GM19438 (cell line): ENCODE results near the gene ADGRG3.

Source experiments
- ATAC-seq: cut with Tn5 transposase; IDR thresholded peaks from one replicate; pipeline ENCODE4 v1.9.1; 2021; ENCODE audit warnings: low read depth; ENCODE audit not compliant: unreplicated experiment

The ADGRG3 gene

DNA sequence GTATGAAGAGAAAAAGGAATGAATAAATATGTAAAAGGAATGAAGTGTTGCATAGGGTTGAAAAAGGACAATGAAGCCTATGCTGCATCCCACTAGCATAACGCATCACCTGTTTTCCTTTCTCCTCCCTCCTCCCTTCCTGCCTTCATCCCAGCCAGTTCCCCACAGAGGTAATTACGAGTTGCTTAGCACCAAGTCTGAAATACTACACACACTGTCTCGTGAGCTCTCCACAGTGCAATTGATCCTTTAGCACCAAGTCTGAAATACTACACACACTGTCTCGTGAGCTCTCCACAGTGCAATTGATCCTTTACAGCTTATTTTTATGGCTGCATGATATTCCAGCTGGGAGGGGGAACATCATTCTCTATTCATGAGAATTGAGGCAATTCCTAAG is 25.4 kb downstream of the ADGRG3 start:
- ATAC-seq: no peak

GRCh38 chr16:57694231-57694724 is 26.2 kb downstream of the ADGRG3 start:
- no peak for ATAC-seq

DNA sequence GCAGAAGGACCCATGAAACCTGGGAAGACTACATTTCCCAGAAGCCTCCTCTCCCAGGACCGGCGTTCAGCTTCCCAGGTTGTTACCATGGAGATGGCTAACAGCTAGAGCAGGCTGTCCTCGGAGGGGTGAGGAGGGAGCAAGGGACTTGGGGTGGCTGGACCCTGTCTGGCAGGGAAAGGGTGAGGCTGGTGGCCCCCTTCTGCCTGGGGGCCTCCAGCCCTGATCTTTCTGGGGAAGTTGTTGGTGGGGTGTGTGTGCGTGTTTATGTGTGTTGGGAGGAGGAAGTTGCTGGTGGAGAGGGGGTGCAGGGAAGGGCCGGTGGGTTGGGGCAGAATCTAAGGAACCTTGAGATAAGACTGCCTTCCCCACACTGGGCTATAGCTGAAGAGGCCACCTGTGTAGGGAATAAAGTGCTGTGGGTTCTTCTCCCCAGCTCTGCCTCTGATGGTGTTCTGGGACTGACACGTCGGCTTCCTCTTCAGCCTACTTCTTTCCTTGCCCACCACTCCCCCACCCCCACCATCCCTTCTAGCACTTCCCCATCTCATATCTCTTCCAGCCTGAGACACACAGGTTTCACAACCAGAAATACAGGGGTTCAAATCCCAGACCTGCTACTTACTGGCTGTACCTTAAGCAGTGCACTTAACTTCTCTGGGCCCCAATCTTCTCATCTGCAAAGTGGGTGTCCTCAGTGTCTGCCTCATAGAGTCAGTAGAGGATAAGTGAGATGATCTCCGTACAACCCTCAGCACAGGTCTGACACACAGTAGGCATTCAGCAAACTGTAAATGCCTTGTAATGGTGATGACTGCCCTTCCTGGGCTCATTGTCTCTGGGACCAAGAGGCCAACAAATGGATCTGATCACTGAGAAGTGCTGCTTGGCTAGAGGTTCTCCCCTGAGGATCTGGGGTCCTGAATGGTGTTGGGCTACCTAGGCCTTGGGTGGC is 26.9 kb downstream of the ADGRG3 start, which contains the start of gene DRC7:
Gene DRC7 (plus strand): TSS at position 82 of the 955 bp plus-strand sequence. CDS start 3,144 bp downstream, outside the sequence.
- no peak for ATAC-seq

GRCh38 chr16:57695680-57696069 is 27.6 kb downstream of the ADGRG3 start:
- ATAC-seq: no peak

DNA sequence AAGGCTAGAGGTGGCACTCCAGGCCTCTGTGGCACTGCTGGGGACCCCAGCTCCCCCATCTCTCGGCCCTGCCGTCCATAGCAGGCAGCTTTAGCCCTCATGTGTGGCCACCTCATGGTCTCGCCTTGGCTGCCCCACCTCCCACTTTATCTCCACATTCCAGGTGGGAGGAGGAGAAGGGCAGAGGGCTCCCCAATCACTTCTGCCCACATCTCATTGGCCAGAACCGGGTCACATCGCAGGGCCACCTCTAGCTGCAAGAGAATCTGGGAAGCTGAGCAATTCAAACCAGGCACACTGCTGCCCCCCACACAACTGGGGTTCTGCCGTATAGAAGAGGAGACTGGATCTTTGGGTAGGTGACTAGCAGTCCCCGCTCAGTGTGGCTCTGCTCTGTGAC is 28.1 kb downstream of the ADGRG3 start:
- no peak for ATAC-seq

DNA sequence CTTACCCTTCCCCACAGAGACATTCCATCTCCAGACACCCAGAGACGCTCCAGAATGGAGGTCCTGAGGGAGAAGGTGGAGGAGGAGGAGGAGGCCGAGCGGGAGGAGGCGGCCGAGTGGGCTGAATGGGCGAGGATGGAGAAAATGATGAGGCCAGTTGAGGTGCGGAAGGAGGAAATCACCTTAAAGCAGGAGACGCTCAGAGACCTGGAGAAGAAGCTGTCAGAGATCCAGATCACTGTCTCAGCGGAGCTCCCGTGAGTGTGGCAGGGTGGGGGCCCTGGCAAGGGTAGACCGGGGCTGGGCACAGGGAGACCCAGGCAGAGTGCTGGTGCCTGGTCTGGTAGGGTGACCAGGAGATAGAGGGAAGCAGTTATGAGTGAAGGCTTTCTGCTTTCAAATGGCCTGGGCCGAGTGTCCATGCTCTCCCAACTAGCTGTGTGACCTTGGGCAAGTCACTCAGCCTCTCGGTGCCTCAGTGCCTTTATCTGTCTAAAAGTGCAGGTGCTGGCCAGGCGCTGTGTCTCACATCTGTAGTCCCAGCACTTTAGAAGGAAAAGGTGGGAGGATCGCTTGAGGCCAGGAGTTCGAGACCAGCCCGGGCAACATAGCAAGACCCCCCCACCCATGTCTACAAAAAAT is 29.9 kb downstream of the ADGRG3 start:
- ATAC-seq: no peak

DNA sequence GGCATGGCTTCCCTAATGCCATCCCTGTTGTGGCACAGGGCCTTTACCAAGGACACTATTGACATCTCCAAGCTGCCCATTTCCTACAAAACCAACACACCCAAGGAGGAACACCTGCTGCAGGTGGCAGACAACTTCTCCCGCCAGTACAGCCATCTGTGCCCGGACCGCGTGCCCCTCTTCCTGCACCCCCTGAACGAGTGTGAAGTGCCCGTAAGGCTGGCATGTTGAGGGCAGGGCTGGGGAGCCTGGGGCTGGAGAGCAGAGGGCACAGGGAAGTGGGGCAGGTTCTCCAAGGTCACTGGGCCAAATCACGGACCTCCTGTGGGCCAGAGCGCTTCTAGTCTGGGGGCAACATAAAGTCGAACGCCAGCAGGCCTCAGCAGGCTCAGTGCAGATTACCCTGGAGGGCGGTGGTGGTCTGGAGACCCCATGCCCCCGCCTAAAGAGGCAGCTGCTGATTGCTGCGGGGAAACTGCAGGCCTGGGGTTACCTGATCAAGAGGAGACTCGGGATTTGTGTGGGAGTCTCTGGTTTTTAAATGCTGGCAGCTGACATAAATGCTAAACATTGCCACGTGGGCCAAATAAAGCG is 30.8 kb downstream of the ADGRG3 start:
- ATAC-seq: no peak

- no peak for ATAC-seq
Observed at GRCh38 chr16:57699481-57699880, 31.4 kb downstream of the ADGRG3 start.

DNA sequence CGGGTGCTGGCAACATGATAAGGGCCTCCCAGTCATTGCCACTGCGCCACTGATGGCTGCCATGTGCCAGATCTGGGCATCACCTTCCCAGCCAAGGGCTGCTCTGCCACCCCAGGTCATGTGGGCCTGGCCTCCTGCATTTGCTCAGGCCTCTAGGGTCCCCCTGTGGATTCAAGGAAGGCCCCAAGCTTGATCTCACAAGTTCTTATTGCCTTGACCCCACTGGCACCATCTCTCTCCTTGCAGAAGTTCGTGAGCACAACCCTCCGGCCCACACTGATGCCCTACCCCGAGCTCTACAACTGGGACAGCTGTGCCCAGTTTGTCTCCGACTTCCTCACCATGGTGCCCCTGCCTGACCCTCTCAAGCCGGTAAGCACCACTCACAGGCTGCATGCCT is 31.8 kb downstream of the ADGRG3 start:
- no peak for ATAC-seq

GRCh38 chr16:57700781-57701551 is 32.9 kb downstream of the ADGRG3 start:
- ATAC-seq: no peak

GRCh38 chr16:57701759-57702371 is 33.8 kb downstream of the ADGRG3 start:
- no peak for ATAC-seq

DNA sequence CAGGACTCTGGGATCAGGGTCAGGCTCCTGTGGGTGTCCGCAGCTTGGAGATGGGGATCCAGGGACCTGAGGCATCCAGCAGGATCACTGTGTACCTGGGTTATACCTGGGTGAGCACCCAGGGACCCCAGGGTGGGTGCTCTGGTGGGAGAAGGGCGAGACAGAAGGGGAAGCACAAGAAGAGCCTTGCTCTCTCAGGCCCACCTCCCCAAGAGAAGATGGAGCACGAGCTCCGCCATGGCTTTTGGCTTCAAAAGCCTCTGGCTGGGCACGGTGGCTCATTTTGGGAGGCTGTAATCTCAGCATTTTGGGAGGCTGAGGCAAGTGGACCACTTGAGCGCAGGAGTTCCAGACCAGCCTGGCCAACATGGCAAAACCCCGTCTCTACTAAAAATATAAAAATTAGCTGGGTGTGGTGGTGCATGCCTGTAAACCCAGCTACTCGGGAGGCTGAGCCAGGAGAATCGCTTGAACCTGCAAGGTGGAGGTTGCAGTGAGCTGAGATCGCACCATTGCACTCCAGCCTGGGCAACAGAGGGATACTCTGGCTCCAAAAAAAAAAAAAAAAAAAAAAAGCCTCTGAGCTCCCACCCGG is 35.4 kb downstream of the ADGRG3 start:
- no peak for ATAC-seq

GRCh38 chr16:57704011-57704904 is 36.2 kb downstream of the ADGRG3 start:
- no peak for ATAC-seq

DNA sequence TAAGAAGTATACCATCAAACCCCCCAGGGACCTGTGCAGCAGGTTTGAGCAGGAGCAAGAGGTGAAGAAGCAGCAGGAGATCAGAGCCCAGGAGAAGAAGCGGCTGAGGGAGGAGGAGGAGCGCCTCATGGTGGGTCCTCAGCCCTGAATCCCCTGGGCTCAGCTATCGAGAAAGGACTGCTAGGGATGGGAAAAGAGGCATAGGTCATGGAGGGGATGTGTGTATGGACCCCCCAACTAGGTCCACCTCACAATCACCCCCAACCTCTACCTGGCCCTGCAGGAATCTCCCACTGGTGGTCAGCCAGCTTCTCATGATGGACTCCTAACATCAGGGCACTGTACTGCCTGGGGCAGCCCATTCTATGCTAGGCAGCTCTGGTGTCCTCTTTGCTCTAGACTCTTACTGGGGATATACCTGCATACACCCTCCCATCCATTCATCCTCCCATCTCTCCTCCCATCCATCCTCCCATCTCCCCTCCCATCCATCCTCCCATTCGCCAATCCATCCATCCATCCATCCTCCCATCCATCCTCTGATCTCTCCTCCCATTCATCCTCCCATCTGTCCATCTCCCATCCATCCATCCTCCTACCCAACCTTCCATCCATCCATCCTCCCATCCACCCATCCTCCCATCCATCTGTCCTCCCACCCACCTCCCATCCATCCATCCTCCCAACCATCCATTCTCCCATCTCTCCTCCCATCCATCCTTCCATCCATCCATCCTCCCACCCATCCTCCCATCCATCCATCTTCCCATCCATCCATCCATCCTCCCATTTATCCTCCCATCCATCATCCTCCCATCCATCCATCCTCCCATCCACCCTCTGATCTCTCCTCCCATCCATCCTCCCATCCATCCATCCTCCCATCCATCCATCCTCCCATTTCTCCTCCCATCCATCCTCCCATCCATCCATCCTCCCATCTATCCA is 37.1 kb downstream of the ADGRG3 start:
- ATAC-seq: no peak

DNA sequence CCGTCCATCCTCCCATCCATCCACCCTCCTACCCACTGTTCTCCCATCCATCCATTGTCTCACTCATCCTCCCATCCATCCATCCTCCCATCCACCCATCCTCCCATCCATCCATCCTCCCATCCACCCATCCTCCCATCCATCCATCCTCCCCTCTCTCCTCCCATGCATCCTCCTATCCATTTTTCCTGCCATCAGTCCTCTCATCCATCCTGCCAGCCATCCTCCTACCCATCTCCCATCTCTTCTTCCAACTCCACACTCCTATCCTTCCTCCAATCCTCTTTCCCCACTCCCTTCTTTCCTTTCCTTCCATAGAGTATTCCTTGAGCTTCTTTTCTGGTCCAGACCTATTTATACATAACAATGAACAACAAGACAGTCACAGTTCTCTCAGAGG is 38.6 kb downstream of the ADGRG3 start:
- no peak for ATAC-seq

GRCh38 chr16:57707331-57707730 is 39.2 kb downstream of the ADGRG3 start:
- no peak for ATAC-seq

DNA sequence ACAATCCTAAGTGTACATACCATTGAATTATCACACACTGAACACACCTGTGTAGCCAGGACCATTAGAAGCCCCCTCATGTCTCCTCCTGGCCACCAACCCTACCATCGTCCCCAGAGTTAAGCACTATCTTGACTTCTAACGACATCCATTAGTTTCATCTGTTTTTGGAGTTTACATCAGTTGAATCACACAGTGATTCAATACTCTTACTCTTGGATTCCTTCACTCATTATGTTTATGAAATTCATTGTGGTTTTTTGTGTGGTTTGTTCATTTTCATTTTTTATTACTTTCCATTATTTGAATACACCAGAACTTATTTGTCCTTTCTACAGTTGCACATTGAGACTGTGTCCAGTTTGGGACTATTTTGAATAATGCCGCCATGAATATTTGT is 40.1 kb downstream of the ADGRG3 start:
- ATAC-seq: no peak

DNA sequence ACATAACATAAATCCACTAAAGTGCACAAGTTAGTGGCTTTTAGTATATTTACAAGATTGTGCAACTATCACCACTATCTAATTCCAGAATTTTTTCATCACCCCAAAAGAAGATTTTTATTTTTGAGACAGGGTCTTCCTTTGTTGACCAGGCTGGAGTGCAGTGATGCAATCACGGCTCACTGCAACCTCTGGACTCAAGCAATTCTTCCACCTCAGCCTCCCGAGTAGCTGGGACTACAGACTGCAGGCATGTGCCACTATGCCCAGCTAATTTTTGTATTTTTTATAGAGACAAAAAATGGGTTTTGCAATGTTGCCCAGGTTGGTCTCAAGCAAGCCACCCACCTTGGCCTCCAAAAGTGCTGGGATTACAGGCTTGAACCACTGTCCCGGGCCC is 41.6 kb downstream of the ADGRG3 start:
- ATAC-seq: no peak
